HG03571 (cell line): ENCODE results near the gene ALG1L2.
"Not testable (repeated sequence)": the region's sequence is repeated elsewhere in the genome, so short reads cannot be mapped to it uniquely, and the experiment has no call there.

Experiments used
- ATAC-seq: cut with Tn5 transposase; IDR thresholded peaks from one replicate; pipeline ENCODE4 v1.9.1; 2021; ENCODE audit not compliant: unreplicated experiment

ALG1L2 gene

GRCh38 chr3:130122891-130123775 lies 41.5 kb downstream of the ALG1L2 start:
- ATAC-seq, result not testable (repeated sequence)

- ATAC-seq, result not testable (repeated sequence)
These were observed 43.8 kb downstream of the ALG1L2 start for GRCh38 chr3:130125406-130125805.

- ATAC-seq, result not testable (repeated sequence)
These were observed 54.7 kb downstream of the ALG1L2 start for GRCh38 chr3:130136337-130136736.

GRCh38 chr3:130137685-130138084 lies 56.1 kb downstream of the ALG1L2 start:
- not testable (repeated sequence) for ATAC-seq

- not testable (repeated sequence) for ATAC-seq
These were observed 57.4 kb downstream of the ALG1L2 start for GRCh38 chr3:130138992-130139391.

GRCh38 chr3:130140756-130141155 lies 59.1 kb downstream of the ALG1L2 start:
- not testable (repeated sequence) for ATAC-seq

- not testable (repeated sequence) for ATAC-seq
These were observed 62.2 kb downstream of the ALG1L2 start for GRCh38 chr3:130143648-130144327.

GRCh38 chr3:130144328-130144650 lies 62.7 kb downstream of the ALG1L2 start:
- not testable (repeated sequence) for ATAC-seq

GRCh38 chr3:130145456-130145855 lies 63.8 kb downstream of the ALG1L2 start:
- not testable (repeated sequence) for ATAC-seq

GRCh38 chr3:130146465-130146864 lies 64.8 kb downstream of the ALG1L2 start:
- not testable (repeated sequence) for ATAC-seq
